Peyer's patch (tissue), 4 donors: ENCODE results near the gene APC2.

Source experiments
- POLR2A ChIP-seq, 2 donors: fragments of 450-650 bp; IDR thresholded peaks; one replicate each; pipeline ENCODE4 v1.5.1; 2017; ENCODE audit warnings: antibody characterized with exemption in 2 of 2, mild to moderate bottlenecking in 2 of 2, moderate library complexity in 2 of 2
- TF ChIP-seq, protein P1 (sequence below), 6 experiments: fragments of 450-650 bp in 4 of 6; fragments of 200-600 bp in 2 of 6; sonication (generic) in 1 of 6; IDR thresholded peaks; one replicate each; pipeline ENCODE4 v1.5.1; 2017 to 2019; ENCODE audit warnings: antibody characterized with exemption in 6 of 6, mild to moderate bottlenecking in 3 of 6, moderate library complexity in 1 of 6

DNA sequence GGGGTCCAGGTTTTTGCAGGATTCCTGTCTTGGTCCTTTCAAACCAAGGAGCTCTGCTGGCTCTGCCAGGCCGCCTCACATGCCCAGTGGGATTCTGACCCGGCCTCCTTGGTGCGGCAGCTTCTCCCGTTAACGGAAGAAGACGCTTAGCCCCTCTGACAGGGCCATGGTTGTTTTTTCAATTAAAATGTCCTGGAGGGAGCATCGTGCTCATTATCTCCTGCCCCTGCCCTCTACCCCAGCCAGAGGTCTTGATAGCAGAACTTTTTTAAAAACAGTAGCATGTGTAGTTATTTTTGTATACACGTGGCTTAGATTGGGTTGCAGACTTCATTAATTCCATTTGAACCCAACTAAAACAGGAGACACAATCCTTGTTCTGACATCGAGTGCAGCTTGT is 23.2 kb upstream of the APC2 start:
- no peak for TF ChIP-seq POLR2A (IDR thresholded peaks at IDR 0.05)
- TF ChIP-seq, protein P1, sequence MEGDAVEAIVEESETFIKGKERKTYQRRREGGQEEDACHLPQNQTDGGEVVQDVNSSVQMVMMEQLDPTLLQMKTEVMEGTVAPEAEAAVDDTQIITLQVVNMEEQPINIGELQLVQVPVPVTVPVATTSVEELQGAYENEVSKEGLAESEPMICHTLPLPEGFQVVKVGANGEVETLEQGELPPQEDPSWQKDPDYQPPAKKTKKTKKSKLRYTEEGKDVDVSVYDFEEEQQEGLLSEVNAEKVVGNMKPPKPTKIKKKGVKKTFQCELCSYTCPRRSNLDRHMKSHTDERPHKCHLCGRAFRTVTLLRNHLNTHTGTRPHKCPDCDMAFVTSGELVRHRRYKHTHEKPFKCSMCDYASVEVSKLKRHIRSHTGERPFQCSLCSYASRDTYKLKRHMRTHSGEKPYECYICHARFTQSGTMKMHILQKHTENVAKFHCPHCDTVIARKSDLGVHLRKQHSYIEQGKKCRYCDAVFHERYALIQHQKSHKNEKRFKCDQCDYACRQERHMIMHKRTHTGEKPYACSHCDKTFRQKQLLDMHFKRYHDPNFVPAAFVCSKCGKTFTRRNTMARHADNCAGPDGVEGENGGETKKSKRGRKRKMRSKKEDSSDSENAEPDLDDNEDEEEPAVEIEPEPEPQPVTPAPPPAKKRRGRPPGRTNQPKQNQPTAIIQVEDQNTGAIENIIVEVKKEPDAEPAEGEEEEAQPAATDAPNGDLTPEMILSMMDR (IDR thresholded peaks at IDR 0.05), result no peak
